Glutamatergic neuron (in vitro differentiated cells): Measurements from ENCODE around the gene HDAC4. TPM values are rescaled to one million over a fixed set of nuclear protein-coding genes. Genes with fewer than 3 reads are reported as not detected.

Source experiments
- DNase-seq: peaks from one replicate; pipeline ENCODE4 v3.0.0; 2022
- H3K27ac Mint-ChIP-seq: one replicate; pipeline ENCODE4 v1.8.0; 2020; ENCODE audit warnings: mild to moderate bottlenecking, mixed read lengths, inconsistent platforms; ENCODE audit not compliant: unreplicated experiment
- H3K27me3 Mint-ChIP-seq: one replicate; pipeline ENCODE4 v1.8.0; 2020; ENCODE audit warnings: mild to moderate bottlenecking, moderate library complexity, mixed read lengths, inconsistent platforms; ENCODE audit not compliant: unreplicated experiment
- H3K36me3 Mint-ChIP-seq: one replicate; pipeline ENCODE4 v1.8.0; 2020; ENCODE audit warnings: mild to moderate bottlenecking, mixed read lengths, inconsistent platforms; ENCODE audit not compliant: unreplicated experiment
- H3K4me1 Mint-ChIP-seq: one replicate; pipeline ENCODE4 v1.8.0; 2020; ENCODE audit warnings: mild to moderate bottlenecking, low read depth, mixed read lengths, inconsistent platforms; ENCODE audit not compliant: unreplicated experiment
- H3K4me3 Mint-ChIP-seq: one replicate; pipeline ENCODE4 v1.8.0; 2020; ENCODE audit warnings: mild to moderate bottlenecking, mixed read lengths, inconsistent platforms; ENCODE audit not compliant: unreplicated experiment
- H3K9me3 Mint-ChIP-seq: one replicate; pipeline ENCODE4 v1.8.0; 2020; ENCODE audit warnings: mild to moderate bottlenecking, moderate library complexity, mixed read lengths, inconsistent platforms; ENCODE audit not compliant: unreplicated experiment
- CTCF ChIP-seq: fragments of 200-600 bp; sonication (generic); IDR thresholded peaks from one replicate; pipeline ENCODE4 v1.5.0; 2021; ENCODE audit not compliant: partially characterized antibody, unreplicated experiment
- total RNA-seq: library from RNA; stranded (reverse); fragmentation: NEBNext Ultra II Directional; extraction: Animal tissue kit (Norgen Biotek cat#: 25700); gene quantifications from one replicate; pipeline ENCODE4 v1.2.1, GENCODE V29; 2021; ENCODE audit not compliant: unreplicated experiment

HDAC4 gene
- total RNA-seq, 1 donor from 2014 or later: 90.6 TPM

- H3K4me1 Mint-ChIP-seq: peaks cover 11% of the 10 kb centered on the region
- peak; percentile 52 for TF ChIP-seq CTCF
- peaks cover 2% of the 10 kb centered on the region for H3K27me3 Mint-ChIP-seq
- H3K27ac Mint-ChIP-seq: peak overlapping the region; percentile 66
- peaks cover 5% of the 10 kb centered on the region for H3K36me3 Mint-ChIP-seq
- no peak overlapping the region for H3K4me3 Mint-ChIP-seq
- DNase-seq: peak; percentile 81
- peaks cover 2% of the 10 kb centered on the region for H3K9me3 Mint-ChIP-seq
Observed at GRCh38 chr2:239106314-239106908, 294.4 kb downstream of the HDAC4 start.

GRCh38 chr2:239105234-239105633 is 295.6 kb downstream of the HDAC4 start:
- H3K36me3 Mint-ChIP-seq: peaks cover 5% of the 10 kb centered on the region
- H3K27ac Mint-ChIP-seq: no peak overlapping the region
- DNase-seq: no peak
- H3K4me1 Mint-ChIP-seq: peaks cover 11% of the 10 kb centered on the region
- H3K9me3 Mint-ChIP-seq: peaks cover 3% of the 10 kb centered on the region
- TF ChIP-seq CTCF: no peak
- no peaks in the 10 kb centered on the region for H3K27me3 Mint-ChIP-seq
- no peak overlapping the region for H3K4me3 Mint-ChIP-seq

- no peak overlapping the region for H3K27ac Mint-ChIP-seq
- H3K4me1 Mint-ChIP-seq: peaks cover 11% of the 10 kb centered on the region
- peaks cover 3% of the 10 kb centered on the region for H3K9me3 Mint-ChIP-seq
- DNase-seq: no peak
- no peak overlapping the region for H3K4me3 Mint-ChIP-seq
- H3K36me3 Mint-ChIP-seq: peaks cover 5% of the 10 kb centered on the region
- no peak for TF ChIP-seq CTCF
- no peaks in the 10 kb centered on the region for H3K27me3 Mint-ChIP-seq
Observed at GRCh38 chr2:239104800-239105199, 296.0 kb downstream of the HDAC4 start.

GRCh38 chr2:239103125-239104098 is 297.4 kb downstream of the HDAC4 start:
- Mint-ChIP-seq H3K27ac (no peak overlapping the region), H3K4me3 (no peak overlapping the region), H3K9me3 (peaks cover 3% of the 10 kb centered on the region), H3K27me3 (no peaks in the 10 kb centered on the region), H3K4me1 (peaks cover 11% of the 10 kb centered on the region), H3K36me3 (peaks cover 5% of the 10 kb centered on the region)
- no peak for TF ChIP-seq CTCF
- DNase-seq: no peak

GRCh38 chr2:239102266-239102665 is 298.6 kb downstream of the HDAC4 start:
- Mint-ChIP-seq H3K36me3 (peaks cover 5% of the 10 kb centered on the region), H3K4me1 (peaks cover 11% of the 10 kb centered on the region), H3K27me3 (peaks cover 4% of the 10 kb centered on the region), H3K9me3 (peaks cover 3% of the 10 kb centered on the region), H3K4me3 (no peak overlapping the region), H3K27ac (no peak overlapping the region)
- TF ChIP-seq CTCF: no peak
- no peak for DNase-seq
